ENCODE data around the gene SMLR1. TPM values are rescaled to one million over a fixed set of nuclear protein-coding genes. Genes with fewer than 3 reads are reported as not detected.
"Not testable (repeated sequence)": the region's sequence is repeated elsewhere in the genome, so short reads cannot be mapped to it uniquely, and the experiment has no call there.

Gene SMLR1
- total RNA-seq, 1 experiment from 2014 or later, result not detected

GRCh38 chr6:130794738-130795137, 32.5 kb upstream of the SMLR1 start:
- POLR2A ChIA-PET (ENCODE audit: low non-redundant PET), result no interaction called here
- no peaks in the 10 kb centered on the region for H3K27me3 ChIP-seq (replicated peaks; ENCODE audit: insufficient read depth, low read depth, low read length, poor library complexity)
- CTCF ChIA-PET, result no interaction called here

GRCh38 chr6:130796313-130796905, 30.8 kb upstream of the SMLR1 start:
- H3K27me3 ChIP-seq (replicated peaks; ENCODE audit: insufficient read depth, low read depth, low read length, poor library complexity), result no peaks in the 10 kb centered on the region
- no peaks in the 10 kb centered on the region for H3K4me1 ChIP-seq (ENCODE audit: insufficient read depth, low read length, poor library complexity, severe bottlenecking)
- TF ChIP-seq, protein P1, sequence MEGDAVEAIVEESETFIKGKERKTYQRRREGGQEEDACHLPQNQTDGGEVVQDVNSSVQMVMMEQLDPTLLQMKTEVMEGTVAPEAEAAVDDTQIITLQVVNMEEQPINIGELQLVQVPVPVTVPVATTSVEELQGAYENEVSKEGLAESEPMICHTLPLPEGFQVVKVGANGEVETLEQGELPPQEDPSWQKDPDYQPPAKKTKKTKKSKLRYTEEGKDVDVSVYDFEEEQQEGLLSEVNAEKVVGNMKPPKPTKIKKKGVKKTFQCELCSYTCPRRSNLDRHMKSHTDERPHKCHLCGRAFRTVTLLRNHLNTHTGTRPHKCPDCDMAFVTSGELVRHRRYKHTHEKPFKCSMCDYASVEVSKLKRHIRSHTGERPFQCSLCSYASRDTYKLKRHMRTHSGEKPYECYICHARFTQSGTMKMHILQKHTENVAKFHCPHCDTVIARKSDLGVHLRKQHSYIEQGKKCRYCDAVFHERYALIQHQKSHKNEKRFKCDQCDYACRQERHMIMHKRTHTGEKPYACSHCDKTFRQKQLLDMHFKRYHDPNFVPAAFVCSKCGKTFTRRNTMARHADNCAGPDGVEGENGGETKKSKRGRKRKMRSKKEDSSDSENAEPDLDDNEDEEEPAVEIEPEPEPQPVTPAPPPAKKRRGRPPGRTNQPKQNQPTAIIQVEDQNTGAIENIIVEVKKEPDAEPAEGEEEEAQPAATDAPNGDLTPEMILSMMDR (conservative IDR thresholded peaks at IDR 0.05; ENCODE audit: low read depth, low read length), result no peak
- no peak for TF ChIP-seq EZH2 (IDR thresholded peaks at IDR 0.05; ENCODE audit: borderline replicate concordance, low read depth, low read length, poor library complexity, severe bottlenecking)
- H3K36me3 ChIP-seq (ENCODE audit: insufficient read depth, low read length, poor library complexity, severe bottlenecking), result no peaks in the 10 kb centered on the region
- DNase-seq (ENCODE audit: low spot score), result no peak
- no peak overlapping the region for H3K4me3 ChIP-seq (ENCODE audit: low read depth, low read length, poor library complexity, severe bottlenecking)
- no peaks in the 10 kb centered on the region for H3K9me3 ChIP-seq (ENCODE audit: low read depth, low read length, poor library complexity, severe bottlenecking)
- H3K27ac ChIP-seq (ENCODE audit: low read depth, low read length, poor library complexity, severe bottlenecking), result no peak overlapping the region
- no TSS peak for BruUV-seq (replicated peaks)
- intact Hi-C loops (cut with micrococcal nuclease; ENCODE audit: unreplicated experiment), result no loop called here
- ChIA-PET POLR2A (ENCODE audit: low non-redundant PET) (no interaction called here), CTCF (no interaction called here)

More at GRCh38 chr6:130794738-130795137, 32.5 kb upstream of the SMLR1 start:
- no TSS peak for BruUV-seq (replicated peaks)
- intact Hi-C loops (cut with micrococcal nuclease; ENCODE audit: unreplicated experiment), result no loop called here
- Histone ChIP-seq H3K4me1 (ENCODE audit: insufficient read depth, low read length, poor library complexity, severe bottlenecking) (no peaks in the 10 kb centered on the region), H3K27ac (ENCODE audit: low read depth, low read length, poor library complexity, severe bottlenecking) (no peak overlapping the region), H3K36me3 (ENCODE audit: insufficient read depth, low read length, poor library complexity, severe bottlenecking) (no peaks in the 10 kb centered on the region), H3K9me3 (ENCODE audit: low read depth, low read length, poor library complexity, severe bottlenecking) (no peaks in the 10 kb centered on the region), H3K4me3 (ENCODE audit: low read depth, low read length, poor library complexity, severe bottlenecking) (no peak overlapping the region)
- no peak for DNase-seq (ENCODE audit: low spot score)
- no peak for TF ChIP-seq EZH2 (IDR thresholded peaks at IDR 0.05; ENCODE audit: borderline replicate concordance, low read depth, low read length, poor library complexity, severe bottlenecking)

- TF ChIP-seq, protein P1 (conservative IDR thresholded peaks at IDR 0.05; ENCODE audit: low read depth, low read length), result no peak
- no peak for TF ChIP-seq EZH2 (IDR thresholded peaks at IDR 0.05; ENCODE audit: borderline replicate concordance, low read depth, low read length, poor library complexity, severe bottlenecking)
- no peaks in the 10 kb centered on the region for H3K36me3 ChIP-seq (ENCODE audit: insufficient read depth, low read length, poor library complexity, severe bottlenecking)
- H3K4me3 ChIP-seq (ENCODE audit: low read depth, low read length, poor library complexity, severe bottlenecking), result no peak overlapping the region
- intact Hi-C loops (cut with micrococcal nuclease; ENCODE audit: unreplicated experiment), result no loop called here
- ChIA-PET CTCF (no interaction called here), POLR2A (ENCODE audit: low non-redundant PET) (no interaction called here)
- no peaks in the 10 kb centered on the region for H3K9me3 ChIP-seq (ENCODE audit: low read depth, low read length, poor library complexity, severe bottlenecking)
- H3K27ac ChIP-seq (ENCODE audit: low read depth, low read length, poor library complexity, severe bottlenecking), result no peak overlapping the region
- no peaks in the 10 kb centered on the region for H3K4me1 ChIP-seq (ENCODE audit: insufficient read depth, low read length, poor library complexity, severe bottlenecking)
- no TSS peak for BruUV-seq (replicated peaks)
- no peaks in the 10 kb centered on the region for H3K27me3 ChIP-seq (replicated peaks; ENCODE audit: insufficient read depth, low read depth, low read length, poor library complexity)
- DNase-seq (ENCODE audit: low spot score), result no peak
These were observed 30.1 kb upstream of the SMLR1 start for GRCh38 chr6:130797061-130797460.

GRCh38 chr6:130801368-130801767, 25.8 kb upstream of the SMLR1 start:
- CTCF ChIA-PET; DNase-seq (ENCODE audit: low spot score); intact Hi-C loops (cut with micrococcal nuclease; ENCODE audit: unreplicated experiment); BruUV-seq (replicated peaks); POLR2A ChIA-PET (ENCODE audit: low non-redundant PET); H3K4me3 ChIP-seq (ENCODE audit: low read depth, low read length, poor library complexity, severe bottlenecking); H3K27ac ChIP-seq (ENCODE audit: low read depth, low read length, poor library complexity, severe bottlenecking); H3K36me3 ChIP-seq (ENCODE audit: insufficient read depth, low read length, poor library complexity, severe bottlenecking); H3K27me3 ChIP-seq (replicated peaks; ENCODE audit: insufficient read depth, low read depth, low read length, poor library complexity); H3K9me3 ChIP-seq (ENCODE audit: low read depth, low read length, poor library complexity, severe bottlenecking); H3K4me1 ChIP-seq (ENCODE audit: insufficient read depth, low read length, poor library complexity, severe bottlenecking): not testable (repeated sequence)
